DND-41 (cell line): ENCODE measurements around the gene PRCC.

Source experiments
- ATAC-seq: fragments of 200-7000 bp; cut with Tn5 transposase; 3 replicates; pipeline ENCODE4 v1.9.1; 2021; ENCODE audit warnings: low read depth; ENCODE audit not compliant: insufficient read depth
- DNase-seq: peaks from one replicate; pipeline ENCODE4 v3.0.0-alpha.2; 2020
- H2AFZ ChIP-seq: 2 replicates; pipeline ENCODE4 v1.6.0; 2012; ENCODE audit warnings: low read depth, low read length
- H3K27ac ChIP-seq: 2 replicates; pipeline ENCODE4 v1.5.1; 2012; ENCODE audit warnings: low read length, inconsistent platforms
- H3K27me3 ChIP-seq: fragments of 200-600 bp; sonication (generic); 2 replicates; pipeline ENCODE4 v1.6.0; 2012; ENCODE audit warnings: low read length, mild to moderate bottlenecking, inconsistent platforms; ENCODE audit not compliant: insufficient read depth, poor library complexity
- H3K36me3 ChIP-seq: 2 replicates; pipeline ENCODE4 v1.5.1; 2012; ENCODE audit warnings: low read length, inconsistent platforms; ENCODE audit not compliant: insufficient read depth
- H3K4me1 ChIP-seq: 2 replicates; pipeline ENCODE4 v1.5.1; 2012; ENCODE audit warnings: mild to moderate bottlenecking, low read length; ENCODE audit not compliant: insufficient read depth
- H3K4me2 ChIP-seq: 2 replicates; pipeline ENCODE4 v1.6.0; 2012; ENCODE audit warnings: mild to moderate bottlenecking, moderate library complexity, low read length, inconsistent platforms; ENCODE audit not compliant: insufficient read depth
- H3K4me3 ChIP-seq, 2 experiments: fragments of 200-600 bp in 1 of 2; shearing (Covaris generic) in 1 of 2; 2 replicates each; pipeline ENCODE4 v1.5.1; 2012 to 2016; ENCODE audit warnings: inconsistent platforms in 2 of 2, low read length in 2 of 2, mild to moderate bottlenecking in 2 of 2, low read depth in 1 of 2, moderate library complexity in 1 of 2
- H3K79me2 ChIP-seq: 2 replicates; pipeline ENCODE4 v1.6.0; 2012; ENCODE audit warnings: low read length, inconsistent platforms; ENCODE audit not compliant: insufficient read depth
- H3K9ac ChIP-seq: 2 replicates; pipeline ENCODE4 v1.6.0; 2012; ENCODE audit warnings: low read depth, mild to moderate bottlenecking, inconsistent platforms, low read length, moderate library complexity
- H3K9me3 ChIP-seq: 2 replicates; pipeline ENCODE4 v1.5.1; 2012; ENCODE audit warnings: low read length, moderate library complexity, mild to moderate bottlenecking, inconsistent platforms; ENCODE audit not compliant: insufficient read depth, severe bottlenecking
- H4K20me1 ChIP-seq: 2 replicates; pipeline ENCODE4 v1.6.0; 2012; ENCODE audit warnings: low read length; ENCODE audit not compliant: insufficient read depth
- EZH2 ChIP-seq: IDR thresholded peaks from 3 replicates; pipeline ENCODE4 v1.6.1; 2012; ENCODE audit warnings: borderline replicate concordance, low read depth, mild to moderate bottlenecking, moderate library complexity, low read length, inconsistent platforms; ENCODE audit not compliant: severe bottlenecking
- TF ChIP-seq, protein P1 (sequence below): IDR thresholded peaks from 2 replicates; pipeline ENCODE4 v1.5.1; 2012; ENCODE audit warnings: borderline replicate concordance, low read length, moderate library complexity, mild to moderate bottlenecking; ENCODE audit not compliant: poor library complexity, severe bottlenecking; ENCODE audit errors: extremely low read depth

The PRCC gene

DNA sequence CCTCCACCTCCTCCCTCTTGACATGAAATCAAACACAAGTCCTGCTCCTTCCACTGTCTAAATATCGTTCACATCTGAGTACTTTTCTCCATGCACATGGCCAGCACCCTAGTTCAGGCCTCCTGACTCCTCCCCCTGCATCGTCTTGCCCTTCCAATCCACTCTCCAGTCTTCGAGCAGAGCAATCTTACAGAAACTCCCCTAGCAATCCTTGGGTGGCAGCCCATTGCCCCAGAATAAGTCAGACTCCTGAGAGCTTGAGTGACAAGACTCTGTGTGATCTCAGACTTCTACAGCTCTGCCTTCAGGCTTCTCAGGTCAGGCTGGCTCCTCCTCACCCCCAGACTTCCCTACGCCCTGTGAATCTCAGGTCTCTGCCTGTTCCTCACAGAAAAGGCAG is 43.8 kb downstream of the PRCC start:
- TF ChIP-seq, protein P1, sequence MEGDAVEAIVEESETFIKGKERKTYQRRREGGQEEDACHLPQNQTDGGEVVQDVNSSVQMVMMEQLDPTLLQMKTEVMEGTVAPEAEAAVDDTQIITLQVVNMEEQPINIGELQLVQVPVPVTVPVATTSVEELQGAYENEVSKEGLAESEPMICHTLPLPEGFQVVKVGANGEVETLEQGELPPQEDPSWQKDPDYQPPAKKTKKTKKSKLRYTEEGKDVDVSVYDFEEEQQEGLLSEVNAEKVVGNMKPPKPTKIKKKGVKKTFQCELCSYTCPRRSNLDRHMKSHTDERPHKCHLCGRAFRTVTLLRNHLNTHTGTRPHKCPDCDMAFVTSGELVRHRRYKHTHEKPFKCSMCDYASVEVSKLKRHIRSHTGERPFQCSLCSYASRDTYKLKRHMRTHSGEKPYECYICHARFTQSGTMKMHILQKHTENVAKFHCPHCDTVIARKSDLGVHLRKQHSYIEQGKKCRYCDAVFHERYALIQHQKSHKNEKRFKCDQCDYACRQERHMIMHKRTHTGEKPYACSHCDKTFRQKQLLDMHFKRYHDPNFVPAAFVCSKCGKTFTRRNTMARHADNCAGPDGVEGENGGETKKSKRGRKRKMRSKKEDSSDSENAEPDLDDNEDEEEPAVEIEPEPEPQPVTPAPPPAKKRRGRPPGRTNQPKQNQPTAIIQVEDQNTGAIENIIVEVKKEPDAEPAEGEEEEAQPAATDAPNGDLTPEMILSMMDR = no peak
- no peak for TF ChIP-seq EZH2
- no peak overlapping the region for H3K27ac ChIP-seq
- no peaks in the 10 kb centered on the region for H4K20me1 ChIP-seq
- H3K27me3 ChIP-seq = no peaks in the 10 kb centered on the region
- no peak overlapping the region for H3K4me3 ChIP-seq
- no peak for ATAC-seq
- H3K79me2 ChIP-seq = no peaks in the 10 kb centered on the region
- no peaks in the 10 kb centered on the region for H3K36me3 ChIP-seq
- no peak overlapping the region for H3K4me2 ChIP-seq
- H2AFZ ChIP-seq = no peak overlapping the region
- peaks cover 10% of the 10 kb centered on the region for H3K4me1 ChIP-seq
- no peak overlapping the region for H3K9ac ChIP-seq
- no peaks in the 10 kb centered on the region for H3K9me3 ChIP-seq
- DNase-seq = no peak

DNA sequence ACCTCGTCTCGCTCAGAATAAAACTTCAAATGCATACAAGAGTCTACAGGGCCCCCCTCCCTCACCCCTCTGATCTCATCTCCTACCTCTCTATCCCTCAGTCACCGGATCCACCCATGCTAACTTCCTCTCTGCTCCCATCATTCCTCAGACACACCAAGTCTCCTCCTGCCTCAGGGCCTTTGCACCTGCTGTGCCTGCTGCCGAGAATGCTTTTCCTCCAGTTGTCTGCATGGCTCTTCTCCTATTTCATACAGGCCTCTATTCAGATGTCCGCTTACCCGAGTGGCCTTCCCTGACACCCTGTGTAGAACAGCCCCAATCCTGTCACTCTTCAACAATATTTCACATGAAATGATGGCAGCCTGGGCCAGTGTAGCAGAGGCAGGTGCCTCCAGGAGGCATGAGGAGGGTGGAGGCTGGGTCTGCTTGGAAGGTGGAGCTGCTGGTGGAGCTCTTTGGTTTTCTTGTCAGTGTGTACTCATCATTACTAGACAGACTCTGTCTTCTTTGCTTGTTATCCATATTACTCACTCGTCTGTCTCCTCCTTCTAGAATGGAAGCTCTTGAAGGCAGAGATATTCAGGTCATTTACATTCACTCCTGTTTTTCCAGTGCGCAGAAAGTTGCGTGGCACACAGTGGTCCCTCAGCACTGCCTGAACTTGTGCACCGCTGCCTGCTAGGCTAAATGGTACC is 45.1 kb downstream of the PRCC start:
- DNase-seq = no peak
- Histone ChIP-seq H3K4me1 (peaks cover 22% of the 10 kb centered on the region), H3K27me3 (no peaks in the 10 kb centered on the region), H4K20me1 (no peaks in the 10 kb centered on the region), H3K36me3 (no peaks in the 10 kb centered on the region), H3K4me3 (no peak overlapping the region), H3K27ac (no peak overlapping the region), H2AFZ (no peak overlapping the region), H3K9me3 (no peaks in the 10 kb centered on the region), H3K4me2 (no peak overlapping the region), H3K79me2 (no peaks in the 10 kb centered on the region), H3K9ac (no peak overlapping the region)
- ATAC-seq = no peak
- TF ChIP-seq, protein P1 = no peak
- TF ChIP-seq EZH2 = no peak

DNA sequence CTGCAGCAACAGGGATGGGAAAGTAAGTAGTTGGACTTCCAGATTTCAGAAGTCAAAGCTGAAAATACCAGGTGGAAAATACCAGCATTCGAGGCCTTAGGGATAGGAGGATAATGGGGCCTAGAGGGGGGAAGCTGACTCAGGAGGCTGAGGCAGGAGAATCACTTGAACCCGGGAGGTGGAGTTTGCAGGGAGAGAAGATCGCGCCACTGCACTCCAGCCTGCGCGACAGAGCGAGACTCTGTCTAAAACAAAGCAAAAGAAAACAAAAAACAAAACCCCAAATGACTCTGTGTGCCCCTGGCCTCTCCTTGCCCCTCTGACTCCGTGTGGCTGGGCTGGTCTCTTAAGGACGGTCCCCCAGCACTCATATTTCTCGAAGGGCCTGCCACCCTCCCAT is 46.0 kb downstream of the PRCC start:
- no peak for ATAC-seq
- H3K27ac ChIP-seq = no peak overlapping the region
- no peak overlapping the region for H3K4me2 ChIP-seq
- H3K4me3 ChIP-seq = no peak overlapping the region
- no peaks in the 10 kb centered on the region for H3K79me2 ChIP-seq
- no peak overlapping the region for H2AFZ ChIP-seq
- no peaks in the 10 kb centered on the region for H3K36me3 ChIP-seq
- H4K20me1 ChIP-seq = no peaks in the 10 kb centered on the region
- no peak for TF ChIP-seq EZH2
- TF ChIP-seq, protein P1 = no peak
- peaks cover 22% of the 10 kb centered on the region for H3K4me1 ChIP-seq
- H3K27me3 ChIP-seq = no peaks in the 10 kb centered on the region
- no peaks in the 10 kb centered on the region for H3K9me3 ChIP-seq
- no peak overlapping the region for H3K9ac ChIP-seq
- no peak for DNase-seq
